ENCODE measurements around the gene TUBA1C.

Gene TUBA1C

DNA sequence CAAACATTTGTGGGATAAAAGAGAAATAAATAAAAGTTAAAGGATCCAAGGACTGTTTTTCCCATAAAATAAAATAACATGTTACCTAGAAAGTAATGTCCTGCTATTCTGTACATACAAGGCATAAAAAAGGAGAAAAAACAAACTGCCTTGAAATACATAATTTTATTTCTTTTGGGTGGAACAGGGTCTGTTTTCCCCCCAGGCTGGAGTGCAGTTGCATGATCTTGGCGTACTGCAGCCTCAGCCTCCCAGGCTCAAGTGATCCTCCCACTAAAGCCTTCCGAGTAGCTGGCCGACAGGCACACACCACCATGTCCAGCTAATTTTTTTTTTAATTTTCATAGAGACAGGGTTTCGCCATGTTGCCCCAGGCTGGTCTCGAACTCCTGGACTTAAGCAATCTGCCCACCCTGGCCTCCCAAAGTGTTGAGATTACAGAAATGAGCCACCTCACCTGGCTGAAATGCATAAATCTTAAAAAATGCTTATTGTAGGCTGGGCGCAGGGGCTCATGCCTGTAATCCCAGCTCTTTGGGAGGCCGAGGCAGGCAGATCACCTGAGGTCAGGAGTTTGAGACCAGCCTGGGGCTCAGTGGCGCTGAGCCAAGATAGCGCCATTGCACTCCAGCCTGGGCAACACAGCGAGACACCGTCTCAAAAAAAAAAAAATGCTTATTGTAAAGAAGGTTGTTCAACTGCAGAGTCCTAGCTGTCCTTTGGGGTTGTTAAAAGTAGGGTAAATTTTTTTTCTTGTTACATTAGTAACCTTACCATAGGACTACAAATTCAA, 4.1 kb upstream of the TUBA1C start:
- no peaks in the 10 kb centered on the region for H3K9me2 ChIP-seq (replicated peaks; ENCODE audit: control insufficient read depth, low read length)
- peaks cover 28% of the 10 kb centered on the region for H3K79me2 ChIP-seq (ENCODE audit: control insufficient read depth, low read length)
- H3K27ac ChIP-seq (ENCODE audit: low read depth, low read length): no peak overlapping the region
- H3K4me2 ChIP-seq (ENCODE audit: low read length): no peak overlapping the region
- no peaks in the 10 kb centered on the region for H3K27me3 ChIP-seq (ENCODE audit: control insufficient read depth, low read length)
- H3K4me3 ChIP-seq (ENCODE audit: low read length): no peak overlapping the region
- peaks cover 5% of the 10 kb centered on the region for H3F3A ChIP-seq (ENCODE audit: control insufficient read depth, insufficient read depth)
- no peaks in the 10 kb centered on the region for H3K9me3 ChIP-seq (ENCODE audit: control insufficient read depth, insufficient read depth, low read length)
- no peak for TF ChIP-seq EZH2phosphoT487 (IDR thresholded peaks at IDR 0.05; ENCODE audit: borderline replicate concordance, low read length)
- TF ChIP-seq, protein P1, sequence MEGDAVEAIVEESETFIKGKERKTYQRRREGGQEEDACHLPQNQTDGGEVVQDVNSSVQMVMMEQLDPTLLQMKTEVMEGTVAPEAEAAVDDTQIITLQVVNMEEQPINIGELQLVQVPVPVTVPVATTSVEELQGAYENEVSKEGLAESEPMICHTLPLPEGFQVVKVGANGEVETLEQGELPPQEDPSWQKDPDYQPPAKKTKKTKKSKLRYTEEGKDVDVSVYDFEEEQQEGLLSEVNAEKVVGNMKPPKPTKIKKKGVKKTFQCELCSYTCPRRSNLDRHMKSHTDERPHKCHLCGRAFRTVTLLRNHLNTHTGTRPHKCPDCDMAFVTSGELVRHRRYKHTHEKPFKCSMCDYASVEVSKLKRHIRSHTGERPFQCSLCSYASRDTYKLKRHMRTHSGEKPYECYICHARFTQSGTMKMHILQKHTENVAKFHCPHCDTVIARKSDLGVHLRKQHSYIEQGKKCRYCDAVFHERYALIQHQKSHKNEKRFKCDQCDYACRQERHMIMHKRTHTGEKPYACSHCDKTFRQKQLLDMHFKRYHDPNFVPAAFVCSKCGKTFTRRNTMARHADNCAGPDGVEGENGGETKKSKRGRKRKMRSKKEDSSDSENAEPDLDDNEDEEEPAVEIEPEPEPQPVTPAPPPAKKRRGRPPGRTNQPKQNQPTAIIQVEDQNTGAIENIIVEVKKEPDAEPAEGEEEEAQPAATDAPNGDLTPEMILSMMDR (IDR thresholded peaks at IDR 0.05; ENCODE audit: low read depth, low read length, poor library complexity, severe bottlenecking): no peak
- H3K4me1 ChIP-seq (ENCODE audit: control insufficient read depth, low read length): peaks cover 23% of the 10 kb centered on the region
- peaks cover 12% of the 10 kb centered on the region for H3K36me3 ChIP-seq (ENCODE audit: control insufficient read depth, low read length)
- no peaks in the 10 kb centered on the region for H4K20me1 ChIP-seq (ENCODE audit: control insufficient read depth, insufficient read depth, low read depth, low read length)

DNA sequence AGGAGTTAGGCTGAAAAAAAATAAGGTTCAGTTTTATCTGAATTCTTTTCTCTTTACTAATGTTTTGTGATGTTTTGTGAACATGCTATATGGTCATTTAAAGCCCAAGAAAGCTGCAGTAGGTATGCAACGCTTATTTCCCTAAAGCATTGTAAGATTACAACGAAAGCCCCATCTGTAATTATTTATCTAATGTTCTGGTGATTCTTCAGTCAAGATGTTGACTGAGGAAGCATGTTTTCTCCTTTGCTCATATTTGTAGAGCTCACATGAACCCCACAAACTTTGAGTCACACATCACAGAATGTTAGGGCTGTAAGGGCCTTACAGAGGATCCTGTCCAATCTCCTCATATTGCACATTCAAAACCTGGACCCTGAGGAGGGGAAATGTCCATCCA, 3.2 kb upstream of the TUBA1C start:
- peaks cover 5% of the 10 kb centered on the region for H3F3A ChIP-seq (ENCODE audit: control insufficient read depth, insufficient read depth)
- H3K9me3 ChIP-seq (ENCODE audit: control insufficient read depth, insufficient read depth, low read length): no peaks in the 10 kb centered on the region
- H3K27ac ChIP-seq (ENCODE audit: low read depth, low read length): no peak overlapping the region
- no peak overlapping the region for H3K4me3 ChIP-seq (ENCODE audit: low read length)
- peaks cover 6% of the 10 kb centered on the region for H4K20me1 ChIP-seq (ENCODE audit: control insufficient read depth, insufficient read depth, low read depth, low read length)
- H3K4me2 ChIP-seq (ENCODE audit: low read length): no peak overlapping the region
- peaks cover 32% of the 10 kb centered on the region for H3K4me1 ChIP-seq (ENCODE audit: control insufficient read depth, low read length)
- no peaks in the 10 kb centered on the region for H3K9me2 ChIP-seq (replicated peaks; ENCODE audit: control insufficient read depth, low read length)
- TF ChIP-seq, protein P1 (IDR thresholded peaks at IDR 0.05; ENCODE audit: low read depth, low read length, poor library complexity, severe bottlenecking): no peak
- peaks cover 38% of the 10 kb centered on the region for H3K79me2 ChIP-seq (ENCODE audit: control insufficient read depth, low read length)
- H3K27me3 ChIP-seq (ENCODE audit: control insufficient read depth, low read length): no peaks in the 10 kb centered on the region
- peaks cover 20% of the 10 kb centered on the region for H3K36me3 ChIP-seq (ENCODE audit: control insufficient read depth, low read length)

DNA sequence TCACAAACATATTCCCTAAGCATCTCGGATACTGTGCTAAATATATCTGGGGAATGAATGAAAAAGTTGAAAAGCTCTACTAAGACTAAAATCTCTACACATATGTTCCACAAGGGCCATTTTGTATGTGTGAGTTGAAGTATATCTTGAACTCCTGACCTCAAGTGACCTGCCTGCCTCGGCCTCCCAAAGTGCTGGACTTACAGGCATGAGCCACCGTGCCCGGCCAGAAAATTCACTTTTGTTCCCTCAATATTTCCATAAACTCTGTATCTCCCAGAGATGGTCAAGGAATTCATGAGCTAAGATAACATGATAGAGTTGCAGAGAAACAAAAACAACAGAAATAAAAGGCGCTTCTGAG, 1.5 kb upstream of the TUBA1C start:
- peak overlapping the region; percentile 81 for H3K4me2 ChIP-seq (ENCODE audit: low read length)
- H3K9me3 ChIP-seq (ENCODE audit: control insufficient read depth, insufficient read depth, low read length): no peaks in the 10 kb centered on the region
- TF ChIP-seq, protein P1 (IDR thresholded peaks at IDR 0.05; ENCODE audit: low read depth, low read length, poor library complexity, severe bottlenecking): no peak
- TF ChIP-seq EZH2phosphoT487 (IDR thresholded peaks at IDR 0.05; ENCODE audit: borderline replicate concordance, low read length): no peak
- no peak overlapping the region for H3K27ac ChIP-seq (ENCODE audit: low read depth, low read length)
- peaks cover 11% of the 10 kb centered on the region for H3F3A ChIP-seq (ENCODE audit: control insufficient read depth, insufficient read depth)
- peaks cover 35% of the 10 kb centered on the region for H3K4me1 ChIP-seq (ENCODE audit: control insufficient read depth, low read length)
- H3K4me3 ChIP-seq (ENCODE audit: low read length): peak overlapping the region; percentile 97
- peaks cover 54% of the 10 kb centered on the region for H3K79me2 ChIP-seq (ENCODE audit: control insufficient read depth, low read length)
- H3K9me2 ChIP-seq (replicated peaks; ENCODE audit: control insufficient read depth, low read length): no peaks in the 10 kb centered on the region
- peaks cover 11% of the 10 kb centered on the region for H4K20me1 ChIP-seq (ENCODE audit: control insufficient read depth, insufficient read depth, low read depth, low read length)
- no peaks in the 10 kb centered on the region for H3K27me3 ChIP-seq (ENCODE audit: control insufficient read depth, low read length)
- peaks cover 35% of the 10 kb centered on the region for H3K36me3 ChIP-seq (ENCODE audit: control insufficient read depth, low read length)
